Activated CD8-positive, alpha-beta memory T cell treated with anti-CD3 and anti-CD28 coated beads, Interleukin-2, amount 50 U/mL, for 24 hours (primary cell): ENCODE results near the gene HIP1R.
"Not testable (repeated sequence)": the region's sequence is repeated elsewhere in the genome, so short reads cannot be mapped to it uniquely, and the experiment has no call there.

ENCODE experiments used
- DNase-seq: peaks from one replicate; pipeline ENCODE4 v3.0.0-alpha.2; 2020; ENCODE audit errors: extremely low read depth

The HIP1R gene

DNA sequence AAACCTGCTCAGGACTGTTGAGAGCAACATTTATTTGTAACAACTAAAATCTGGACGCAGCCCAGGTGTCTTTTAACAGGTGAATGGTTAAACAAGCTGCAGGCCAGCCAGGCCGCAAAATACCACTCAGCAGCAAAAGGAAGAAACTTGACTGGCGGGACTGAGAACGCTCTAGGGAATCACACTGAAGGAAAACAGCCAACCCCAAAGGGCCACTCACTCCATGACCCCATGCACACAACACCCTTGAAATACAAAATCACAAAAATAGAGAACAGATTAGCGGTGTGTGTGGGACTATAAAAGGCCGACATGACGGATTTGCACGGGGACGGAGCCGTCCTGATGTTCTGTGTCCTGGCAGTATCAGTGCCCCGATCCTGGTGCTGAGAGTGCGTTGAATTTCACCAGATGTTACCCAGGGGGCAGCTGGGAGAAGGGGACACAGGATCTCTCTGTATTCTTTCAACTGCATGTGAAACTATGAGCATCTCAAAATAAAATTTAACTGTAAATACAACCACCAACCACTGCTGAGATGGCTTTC, 37.6 kb downstream of the HIP1R start:
- no peak for DNase-seq

GRCh38 chr12:122873540-122873939, 38.3 kb downstream of the HIP1R start:
- DNase-seq = no peak

GRCh38 chr12:122874081-122874480, 38.8 kb downstream of the HIP1R start:
- no peak for DNase-seq

DNA sequence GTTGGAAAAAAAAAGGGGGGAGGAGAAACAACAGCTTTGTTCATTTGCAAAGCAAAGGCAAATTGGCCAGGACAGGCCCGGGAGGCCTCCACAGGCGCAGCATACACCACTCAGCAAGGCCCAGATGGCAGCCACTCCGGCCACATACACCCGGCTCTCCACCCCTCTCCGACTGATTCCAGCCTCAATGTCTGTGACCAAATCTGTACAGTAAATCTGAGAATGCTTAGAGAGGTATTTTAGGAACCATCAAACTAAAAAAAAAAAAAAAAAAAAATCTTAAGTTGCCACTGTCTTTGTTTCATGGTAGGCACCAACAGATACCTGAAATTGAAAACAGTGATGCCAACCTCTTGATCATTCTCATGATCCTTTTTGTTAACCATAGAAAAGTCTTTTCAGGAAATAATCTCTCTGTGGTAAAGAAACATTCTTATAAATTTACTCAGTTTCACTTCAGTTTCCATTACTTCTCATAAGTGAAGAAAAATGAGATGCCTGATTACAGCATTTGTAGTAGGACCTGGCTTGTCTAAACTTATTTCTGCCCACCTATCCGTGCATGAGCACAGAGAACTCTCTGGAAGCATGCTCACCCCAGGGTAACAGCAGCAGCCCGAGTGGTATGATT, 40.4 kb downstream of the HIP1R start:
- no peak for DNase-seq

DNA sequence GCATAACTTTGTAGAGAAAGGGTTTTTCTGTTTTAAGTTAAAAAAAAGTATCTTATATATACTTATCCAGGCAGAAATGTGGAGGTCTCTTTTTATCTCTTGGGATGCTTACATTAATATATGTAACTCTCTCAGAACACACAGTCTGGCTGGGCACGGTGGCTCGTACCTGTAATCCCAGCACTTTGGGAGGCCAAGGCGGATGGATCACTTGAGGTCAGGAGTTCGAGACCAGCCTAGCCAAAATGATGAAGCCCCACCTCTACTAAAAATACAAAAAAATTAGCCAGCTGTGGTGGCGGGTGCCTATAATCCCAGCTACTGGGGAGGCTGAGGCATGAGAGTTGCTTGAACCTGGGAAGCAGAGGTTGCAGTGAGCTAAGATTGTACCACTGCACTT, 41.0 kb downstream of the HIP1R start:
- DNase-seq = not testable (repeated sequence)

GRCh38 chr12:122876731-122877130, 41.5 kb downstream of the HIP1R start:
- DNase-seq = no peak

GRCh38 chr12:122878780-122879612, 43.7 kb downstream of the HIP1R start:
- no peak for DNase-seq

DNA sequence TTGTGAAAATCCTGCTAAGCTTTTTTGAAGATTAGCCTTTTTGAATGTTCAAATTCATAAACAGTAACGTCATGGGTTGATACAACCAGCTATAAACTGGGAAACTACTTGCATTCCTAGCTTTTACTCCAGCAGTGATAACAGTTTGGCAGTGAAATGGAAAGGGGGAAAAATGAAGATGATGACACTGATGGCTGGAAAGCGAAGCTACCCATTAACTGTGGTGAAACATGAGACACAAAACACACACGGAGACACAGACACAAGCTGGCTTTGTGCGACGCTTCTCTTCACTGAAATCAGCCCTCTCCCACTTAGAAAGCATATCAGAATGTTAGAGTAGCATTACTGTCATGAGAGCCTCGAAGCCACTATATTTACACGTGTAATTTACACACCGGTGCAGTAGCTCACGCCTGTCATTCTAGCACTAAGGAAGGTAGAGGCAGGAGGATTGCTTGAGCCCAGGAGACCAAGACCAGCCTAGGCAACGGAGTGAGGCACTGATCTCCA, 45.0 kb downstream of the HIP1R start:
- no peak for DNase-seq

- no peak for DNase-seq
Measured at GRCh38 chr12:122880668-122881067, 45.4 kb downstream of the HIP1R start.

DNA sequence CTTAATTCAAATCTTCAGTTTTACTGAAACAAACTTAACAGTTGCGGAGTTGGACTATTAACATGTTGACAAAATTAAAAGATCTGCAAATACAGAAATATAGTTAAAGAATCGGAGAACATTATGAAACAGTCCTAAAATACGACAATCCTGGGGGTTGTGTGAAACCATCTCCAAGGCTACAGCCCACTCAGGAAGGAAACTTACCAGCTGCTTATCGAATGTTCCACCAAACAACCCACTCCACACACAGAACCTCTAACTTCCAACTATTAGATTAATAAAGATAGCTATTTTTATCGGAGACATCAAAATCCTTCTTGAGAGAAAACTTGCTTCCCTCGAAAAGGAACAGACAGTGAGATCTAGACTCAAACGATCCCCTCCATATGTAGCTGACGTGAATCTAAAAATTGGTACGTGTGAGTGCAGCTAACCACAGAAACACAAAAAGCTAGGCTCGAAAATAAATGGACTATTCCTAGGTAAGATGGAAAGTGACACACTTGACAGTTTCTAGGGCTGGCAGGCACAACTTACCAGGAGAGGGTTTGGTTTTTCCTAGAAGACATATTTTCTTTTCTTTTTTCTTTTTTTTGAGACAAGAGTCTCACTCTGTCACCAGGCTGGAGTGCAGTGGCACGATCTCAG, 47.8 kb downstream of the HIP1R start:
- DNase-seq = no peak

DNA sequence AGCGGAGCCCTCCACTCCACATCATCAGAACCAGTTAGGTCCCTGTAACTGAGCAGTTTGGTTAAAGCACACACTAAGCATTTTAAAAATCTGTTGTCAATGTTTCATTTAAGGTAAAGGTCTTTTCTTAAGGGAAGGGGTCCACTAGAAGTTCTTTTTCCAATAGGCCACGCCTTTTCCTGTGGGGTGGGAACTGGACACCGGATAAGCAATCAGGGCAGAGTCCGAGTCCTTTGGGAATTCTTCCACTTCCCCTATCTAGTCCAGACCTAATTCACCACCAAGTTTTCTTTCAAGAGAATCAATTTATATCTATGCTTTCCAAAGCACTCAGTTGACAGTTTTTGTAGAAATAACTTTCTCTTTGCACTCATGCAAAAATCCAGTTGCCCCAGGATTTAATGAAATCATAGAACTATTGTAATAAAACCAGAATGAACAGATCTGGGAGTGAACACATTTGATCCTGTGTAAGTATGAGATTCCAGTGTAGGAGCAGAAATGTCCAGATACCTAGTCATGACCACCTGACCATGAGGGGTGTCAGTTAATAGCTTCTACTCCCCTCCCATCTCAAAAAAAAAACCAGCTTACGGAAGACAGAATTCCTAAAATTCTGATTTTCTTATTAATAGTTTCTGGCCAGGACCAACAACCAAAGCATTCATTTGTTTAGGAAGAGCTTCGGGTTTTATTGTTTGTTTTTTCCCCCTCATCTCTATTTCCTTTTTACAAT, 49.0 kb downstream of the HIP1R start:
- no peak for DNase-seq

GRCh38 chr12:122884860-122885259, 49.6 kb downstream of the HIP1R start:
- DNase-seq = no peak

GRCh38 chr12:122886161-122886560, 50.9 kb downstream of the HIP1R start:
- DNase-seq = no peak

DNA sequence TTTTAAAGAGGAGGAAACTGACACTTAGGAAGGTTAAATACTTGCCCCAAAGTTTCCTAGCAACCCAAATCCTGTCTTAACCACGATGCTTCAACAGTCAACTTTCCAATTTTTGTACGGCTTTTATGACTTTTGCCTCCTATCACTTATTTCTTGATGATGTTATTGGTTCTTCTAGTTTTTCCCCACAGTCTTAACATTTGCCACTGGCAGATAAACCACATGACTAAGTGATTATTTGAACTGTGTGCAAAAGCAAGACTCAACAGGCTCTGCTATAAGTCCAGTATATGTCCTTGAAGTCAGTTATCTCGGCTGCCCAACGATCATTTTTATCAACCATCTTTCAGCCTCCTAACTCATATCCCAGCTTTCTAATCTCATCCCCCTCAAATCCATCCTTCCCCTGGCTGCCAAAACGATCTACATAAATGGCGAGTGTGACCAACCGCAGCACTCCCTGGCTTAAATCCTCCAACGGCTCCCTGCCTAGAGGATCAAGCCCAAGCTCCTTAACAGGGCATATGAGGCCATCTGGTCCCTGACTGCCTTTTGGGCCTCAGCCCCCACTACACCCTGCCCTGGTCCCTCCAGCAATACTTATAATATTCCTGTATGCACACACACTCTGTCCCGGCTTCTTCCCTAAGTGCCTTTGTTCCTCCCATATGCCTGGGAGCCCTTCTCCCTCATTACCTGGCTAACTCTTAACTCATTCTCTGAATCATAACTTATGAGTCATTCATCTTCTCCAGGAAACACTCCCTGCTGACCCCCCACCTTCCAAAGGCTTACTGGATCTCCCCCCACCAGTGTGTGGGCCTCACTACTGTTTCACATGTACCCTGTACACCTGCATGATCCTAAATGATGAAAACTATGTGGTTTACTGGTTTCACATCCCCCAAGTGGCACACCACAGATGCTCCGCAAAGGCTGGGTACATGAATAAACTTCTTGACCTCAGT, 51.9 kb downstream of the HIP1R start:
- DNase-seq = no peak

DNA sequence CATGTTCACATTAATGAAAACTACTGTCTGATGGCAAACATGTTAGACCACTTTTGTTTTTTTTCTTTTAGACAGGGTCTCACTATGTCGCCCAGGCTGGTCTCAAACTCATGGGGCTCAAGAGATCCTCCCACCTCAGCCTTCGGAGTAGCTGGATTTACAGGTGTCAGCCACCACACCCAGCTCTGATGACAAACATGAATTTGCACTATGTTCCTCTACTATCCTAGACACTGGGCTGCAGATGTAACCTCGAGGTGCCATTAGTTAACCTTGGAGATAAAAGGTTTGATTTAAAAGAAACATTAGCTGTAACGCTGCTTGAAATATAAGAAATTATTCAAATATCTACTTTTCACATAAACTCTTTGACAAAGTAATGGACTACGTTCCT, 52.6 kb downstream of the HIP1R start:
- DNase-seq = no peak

DNA sequence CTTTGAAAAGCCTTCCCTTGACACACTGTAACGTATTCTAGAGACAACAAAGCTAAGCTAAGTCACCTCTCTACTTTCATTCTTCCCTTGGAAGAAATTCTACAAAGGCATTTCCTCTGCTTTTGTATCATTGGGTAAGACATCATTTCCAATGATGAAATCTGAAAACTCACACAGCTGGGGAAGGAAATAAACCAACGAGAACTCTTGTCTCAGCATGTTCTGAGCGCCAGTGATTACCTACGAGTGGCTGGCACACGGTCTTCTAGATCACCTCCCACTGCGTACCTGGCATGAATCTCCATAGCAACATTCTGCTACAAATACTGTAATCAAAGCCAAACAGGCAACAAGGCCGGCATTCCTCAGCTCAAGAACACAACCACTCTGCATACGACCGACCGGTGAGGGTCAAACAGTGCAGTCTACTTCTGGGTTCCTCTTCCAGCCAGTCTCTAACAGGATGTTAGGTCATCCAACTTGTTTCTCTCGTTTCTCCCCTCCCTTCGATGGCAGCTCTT, 53.0 kb downstream of the HIP1R start:
- DNase-seq = no peak

DNA sequence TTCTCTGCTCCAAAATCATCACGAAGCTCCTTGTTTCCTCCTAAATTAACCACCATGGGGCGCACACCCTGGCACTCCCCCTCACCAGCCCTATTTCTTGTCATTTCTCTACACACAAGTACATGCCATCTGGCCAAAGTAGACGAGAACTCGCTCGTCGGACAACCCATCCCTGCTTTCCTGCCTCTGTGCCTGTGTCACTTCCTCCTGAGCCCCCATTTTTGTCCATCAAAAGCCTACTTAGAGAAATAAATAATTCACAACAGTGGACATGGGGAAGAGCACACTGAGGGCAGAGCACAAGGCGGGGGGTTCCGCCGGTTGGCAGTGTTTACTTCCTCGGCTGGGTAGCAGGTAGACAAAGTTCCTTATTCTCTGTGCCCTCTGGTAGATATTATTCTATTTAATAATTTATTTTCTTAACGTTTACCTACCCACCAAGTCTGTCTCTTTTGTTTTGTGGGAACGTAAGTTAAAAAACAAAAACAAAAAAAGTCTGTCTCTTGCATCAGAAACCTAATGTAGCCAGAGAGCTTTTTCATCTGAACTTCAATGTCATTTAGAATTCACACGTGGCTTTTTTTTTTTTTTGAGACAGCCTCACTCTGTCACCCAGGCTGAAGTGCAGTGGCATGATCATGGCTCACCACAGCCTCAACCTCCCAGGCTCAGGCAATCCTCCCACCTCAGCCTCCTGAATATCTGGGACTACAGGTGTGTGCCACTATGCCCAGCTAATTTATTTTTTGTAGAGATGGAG, 54.7 kb downstream of the HIP1R start:
- no peak for DNase-seq

DNA sequence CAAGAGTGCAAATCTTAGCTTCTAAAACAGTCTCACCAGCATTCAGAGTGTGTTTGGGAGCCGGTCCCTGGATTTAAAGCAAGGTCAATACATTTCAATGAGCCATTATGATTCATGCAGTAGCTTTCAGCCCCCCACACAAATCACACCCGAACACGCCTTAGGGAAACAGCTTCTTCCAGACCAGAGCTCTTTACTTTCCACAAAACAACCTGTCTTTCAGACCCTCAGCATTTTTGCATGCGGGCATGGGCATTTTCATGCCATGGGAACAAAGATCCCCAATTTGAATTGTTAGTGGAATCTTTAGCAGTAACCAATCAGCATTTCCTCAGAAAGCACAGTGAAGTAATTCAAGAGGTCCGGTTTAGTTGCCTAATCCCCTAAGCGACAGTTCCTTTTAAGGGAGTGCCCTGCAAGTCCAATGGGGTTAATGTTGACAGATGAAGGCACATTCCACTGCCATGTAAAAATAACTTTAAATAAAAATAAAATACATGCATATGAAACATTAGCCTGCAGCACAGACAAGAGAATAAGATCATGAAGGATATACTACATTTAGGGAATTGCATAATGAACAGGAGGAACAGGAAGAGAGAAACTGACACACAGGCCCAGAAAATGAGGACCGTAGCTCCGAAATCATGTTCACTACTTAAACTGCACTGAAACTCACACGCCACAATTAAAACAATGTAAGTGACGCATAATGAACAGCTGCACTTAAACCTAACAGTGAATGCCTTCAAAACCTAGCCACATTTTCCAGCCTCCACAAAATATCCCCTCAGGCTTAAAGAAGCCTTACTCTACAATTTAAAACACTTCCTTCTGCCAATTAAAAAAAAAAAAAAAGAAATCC, 56.6 kb downstream of the HIP1R start:
- DNase-seq = no peak

GRCh38 chr12:122892724-122893123, 57.5 kb downstream of the HIP1R start:
- DNase-seq = not testable (repeated sequence)
